Hepatocyte (in vitro differentiated cells): ENCODE data around the gene BLOC1S5. TPM values are rescaled to one million over a fixed set of nuclear protein-coding genes. Genes with fewer than 3 reads are reported as not detected.
A peak's percentile ranks its signal among the peaks of the same experiment; 100 is the strongest.

Experiments
- DNase-seq: peaks from one replicate; pipeline ENCODE4 v3.0.0-alpha.2; 2016; ENCODE audit warnings: low spot score
- H2AFZ ChIP-seq: fragments of 200-600 bp; sonication (generic); 2 replicates; pipeline ENCODE4 v1.6.0; 2016; ENCODE audit warnings: antibody characterized with exemption, mild to moderate bottlenecking
- H3K27ac ChIP-seq: fragments of 200-600 bp; sonication (generic); 2 replicates; pipeline ENCODE4 v1.5.1; 2016; ENCODE audit warnings: mild to moderate bottlenecking
- H3K27me3 ChIP-seq: fragments of 200-600 bp; sonication (generic); 2 replicates; pipeline ENCODE4 v1.6.1; 2016
- H3K36me3 ChIP-seq: fragments of 200-600 bp; sonication (generic); replicated peaks from 2 replicates; pipeline ENCODE4 v1.5.1; 2016; ENCODE audit warnings: low read depth; ENCODE audit not compliant: insufficient read depth
- H3K4me1 ChIP-seq: fragments of 200-600 bp; sonication (generic); 2 replicates; pipeline ENCODE4 v1.5.1; 2016; ENCODE audit warnings: mild to moderate bottlenecking, moderate library complexity; ENCODE audit not compliant: insufficient read depth
- H3K4me2 ChIP-seq: fragments of 200-600 bp; sonication (generic); 2 replicates; pipeline ENCODE4 v1.6.0; 2016
- H3K4me3 ChIP-seq: fragments of 200-600 bp; sonication (generic); 2 replicates; pipeline ENCODE4 v1.5.1; 2016; ENCODE audit warnings: mild to moderate bottlenecking
- H3K79me2 ChIP-seq: fragments of 200-600 bp; sonication (generic); 2 replicates; pipeline ENCODE4 v1.6.0; 2017; ENCODE audit warnings: mild to moderate bottlenecking
- H3K9me2 ChIP-seq: fragments of 200-600 bp; sonication (generic); replicated peaks from 2 replicates; pipeline ENCODE4 v1.6.0; 2017; ENCODE audit warnings: mild to moderate bottlenecking; ENCODE audit not compliant: insufficient read depth
- H3K9me3 ChIP-seq: fragments of 200-600 bp; sonication (generic); 2 replicates; pipeline ENCODE4 v1.5.1; 2016; ENCODE audit warnings: low read depth, mild to moderate bottlenecking
- H4K20me1 ChIP-seq: fragments of 200-600 bp; sonication (generic); 2 replicates; pipeline ENCODE4 v1.6.0; 2016; ENCODE audit warnings: mild to moderate bottlenecking; ENCODE audit not compliant: insufficient read depth, poor library complexity, severe bottlenecking
- EZH2 ChIP-seq: fragments of 200-600 bp; sonication (generic); IDR thresholded peaks from 2 replicates; pipeline ENCODE4 v1.6.1; 2016; ENCODE audit warnings: antibody characterized with exemption, mild to moderate bottlenecking, borderline replicate concordance
- EZH2phosphoT487 ChIP-seq: fragments of 200-600 bp; sonication (generic); IDR thresholded peaks from one replicate; pipeline ENCODE4 v1.6.1; 2018; ENCODE audit warnings: antibody characterized with exemption, mild to moderate bottlenecking, low read depth, moderate library complexity; ENCODE audit not compliant: unreplicated experiment, severe bottlenecking
- WGBS: methylation state at CpG from one replicate; pipeline ENCODE4 v1.1.6; 2016; ENCODE audit warnings: low lambda C conversion rate; ENCODE audit errors: missing lambda C conversion rate; 5-methylcytosine and 5-hydroxymethylcytosine counted together
- polyA plus RNA-seq: library from polyadenylated mRNA; unstranded; fragments of >200 nt; fragmentation: Nextera tagmentation; extraction: Ambion mirVana; gene quantifications from 2 replicates; pipeline ENCODE4 v1.2.1, GENCODE V29; 2016
- total RNA-seq: library from RNA; depleted of rRNA; stranded (reverse); fragments of >200 nt; gene quantifications from 2 replicates; pipeline ENCODE4 v1.2.3, GENCODE V29; 2014
- TF ChIP-seq, protein P1 (sequence below): fragments of 200-600 bp; sonication (generic); IDR thresholded peaks from 2 replicates; pipeline ENCODE4 v1.5.1; 2016; ENCODE audit warnings: antibody characterized with exemption, mild to moderate bottlenecking; ENCODE audit not compliant: poor library complexity

The BLOC1S5 gene
- total and polyA plus RNA-seq, 2 experiments from 2014 or later = 9.9 to 17.6 TPM

GRCh38 chr6:8105791-8106190 lies 41.6 kb upstream of the BLOC1S5 start:
- Histone ChIP-seq H3K4me1 (peaks cover 5% of the 10 kb centered on the region), H3K79me2 (peaks cover 10% of the 10 kb centered on the region), H3K27me3 (no peaks in the 10 kb centered on the region), H3K27ac (no peak overlapping the region), H3K36me3 (no peaks in the 10 kb centered on the region), H3K9me3 (no peaks in the 10 kb centered on the region), H3K9me2 (no peaks in the 10 kb centered on the region), H4K20me1 (no peaks in the 10 kb centered on the region), H2AFZ (no peak overlapping the region), H3K4me2 (no peak overlapping the region), H3K4me3 (no peak overlapping the region)
- no peak for DNase-seq
- TF ChIP-seq EZH2phosphoT487 = no peak
- TF ChIP-seq, protein P1, sequence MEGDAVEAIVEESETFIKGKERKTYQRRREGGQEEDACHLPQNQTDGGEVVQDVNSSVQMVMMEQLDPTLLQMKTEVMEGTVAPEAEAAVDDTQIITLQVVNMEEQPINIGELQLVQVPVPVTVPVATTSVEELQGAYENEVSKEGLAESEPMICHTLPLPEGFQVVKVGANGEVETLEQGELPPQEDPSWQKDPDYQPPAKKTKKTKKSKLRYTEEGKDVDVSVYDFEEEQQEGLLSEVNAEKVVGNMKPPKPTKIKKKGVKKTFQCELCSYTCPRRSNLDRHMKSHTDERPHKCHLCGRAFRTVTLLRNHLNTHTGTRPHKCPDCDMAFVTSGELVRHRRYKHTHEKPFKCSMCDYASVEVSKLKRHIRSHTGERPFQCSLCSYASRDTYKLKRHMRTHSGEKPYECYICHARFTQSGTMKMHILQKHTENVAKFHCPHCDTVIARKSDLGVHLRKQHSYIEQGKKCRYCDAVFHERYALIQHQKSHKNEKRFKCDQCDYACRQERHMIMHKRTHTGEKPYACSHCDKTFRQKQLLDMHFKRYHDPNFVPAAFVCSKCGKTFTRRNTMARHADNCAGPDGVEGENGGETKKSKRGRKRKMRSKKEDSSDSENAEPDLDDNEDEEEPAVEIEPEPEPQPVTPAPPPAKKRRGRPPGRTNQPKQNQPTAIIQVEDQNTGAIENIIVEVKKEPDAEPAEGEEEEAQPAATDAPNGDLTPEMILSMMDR = no peak
- TF ChIP-seq EZH2 = no peak

DNA sequence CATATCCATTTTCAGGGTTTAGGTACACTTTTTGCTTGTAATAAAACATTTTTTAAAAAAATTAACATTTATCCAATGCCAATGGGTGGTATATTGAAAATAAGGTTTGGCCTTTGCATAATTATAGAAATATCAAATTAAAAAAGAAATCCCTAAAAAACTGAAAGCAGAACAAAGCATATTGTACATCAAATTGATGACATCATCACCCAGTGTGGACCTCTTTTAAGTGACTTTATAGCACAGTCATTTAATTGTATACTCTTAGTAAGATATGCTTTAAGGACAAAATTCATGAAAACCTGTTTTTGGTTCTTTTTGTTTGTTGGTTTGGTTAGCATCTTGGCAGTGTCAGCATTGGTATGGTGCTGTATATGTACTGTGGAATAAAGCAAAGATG lies 39.5 kb upstream of the BLOC1S5 start:
- no peak overlapping the region for H3K27ac ChIP-seq
- H2AFZ ChIP-seq = no peak overlapping the region
- H3K4me1 ChIP-seq = peaks cover 5% of the 10 kb centered on the region
- no peaks in the 10 kb centered on the region for H3K36me3 ChIP-seq
- peaks cover 31% of the 10 kb centered on the region for H3K79me2 ChIP-seq
- H3K9me2 ChIP-seq = no peaks in the 10 kb centered on the region
- H3K4me3 ChIP-seq = no peak overlapping the region
- no peak for TF ChIP-seq EZH2phosphoT487
- TF ChIP-seq, protein P1 = no peak
- no peak for TF ChIP-seq EZH2
- no peaks in the 10 kb centered on the region for H4K20me1 ChIP-seq
- DNase-seq = no peak
- no peak overlapping the region for H3K4me2 ChIP-seq
- H3K9me3 ChIP-seq = no peaks in the 10 kb centered on the region
- H3K27me3 ChIP-seq = no peaks in the 10 kb centered on the region

GRCh38 chr6:8102122-8102958 lies 38.2 kb upstream of the BLOC1S5 start, which contains the start of gene EEF1E1:
TSS of gene EEF1E1 (minus strand) at chr6:8102548. CDS start at chr6:8102521, 27 bp downstream.
- Histone ChIP-seq H3K27ac (peak within 1 kb of the TSS; percentile 69), H3K9me3 (no peaks in the 10 kb centered on the region), H2AFZ (peak within 1 kb of the TSS; percentile 79), H3K27me3 (no peaks in the 10 kb centered on the region), H3K36me3 (no peaks in the 10 kb centered on the region), H3K79me2 (peaks cover 44% of the 10 kb centered on the region), H4K20me1 (no peaks in the 10 kb centered on the region), H3K4me3 (peak within 1 kb of the TSS; percentile 70), H3K4me2 (peak within 1 kb of the TSS; percentile 87), H3K9me2 (no peaks in the 10 kb centered on the region), H3K4me1 (peaks cover 5% of the 10 kb centered on the region)
- WGBS = 2% methylated on average over 38 of the region's 43 CpGs
- DNase-seq = peak; percentile 97
- TF ChIP-seq EZH2 = no peak
- TF ChIP-seq EZH2phosphoT487 = no peak
- TF ChIP-seq, protein P1 = no peak
